Tibial artery (tissue), 4 donors: Measurements from ENCODE around the gene KCP.

ENCODE experiments used
- DNase-seq, 2 donors: peaks; one replicate each; pipeline ENCODE4 v3.0.0-alpha.2; 2019
- H3K27ac ChIP-seq, 2 donors: fragments of 200-600 bp; sonication (generic) in 1 of 2; 1 replicate in 1 of 2; 2 replicates in 1 of 2; pipeline ENCODE4 v1.5.1; 2018 to 2019; ENCODE audit warnings: mild to moderate bottlenecking in 1 of 2
- H3K27me3 ChIP-seq, 2 donors: fragments of 200-600 bp; sonication (generic) in 1 of 2; one replicate each; pipeline versions ENCODE4 v1.5.1 to v1.6.0; 2016 to 2019
- H3K36me3 ChIP-seq, 3 donors: fragments of 200-600 bp; sonication (generic) in 2 of 3; one replicate each; pipeline ENCODE4 v1.5.1; 2016 to 2019; ENCODE audit warnings: mild to moderate bottlenecking in 2 of 3
- H3K4me1 ChIP-seq, 4 donors: fragments of 200-600 bp; sonication (generic) in 2 of 4; 1 replicate in 3 of 4; 2 replicates in 1 of 4; pipeline ENCODE4 v1.5.1; 2016 to 2019
- H3K4me3 ChIP-seq, 2 donors: fragments of 200-600 bp; sonication (generic) in 1 of 2; 1 replicate in 1 of 2; 2 replicates in 1 of 2; pipeline ENCODE4 v1.5.1; 2018 to 2019; ENCODE audit warnings: mild to moderate bottlenecking in 2 of 2
- H3K9me3 ChIP-seq, 3 donors: fragments of 200-600 bp; sonication (generic) in 1 of 3; one replicate each; pipeline ENCODE4 v1.5.1; 2016 to 2019
- CTCF ChIP-seq, 2 experiments: fragments of 200-600 bp in 1 of 2; fragments of 450-650 bp in 1 of 2; IDR thresholded peaks; one replicate each; pipeline ENCODE4 v1.5.1; 2017 to 2019; ENCODE audit warnings: antibody characterized with exemption in 2 of 2, mild to moderate bottlenecking in 1 of 2, moderate library complexity in 1 of 2
- intact Hi-C: fragments of 100-400 bp; cut with DNase I; formaldehyde crosslinking; loops from one replicate; pipeline ENCODE4 v1.15.0; 2023; ENCODE audit warnings: low total_unique reads

KCP gene

GRCh38 chr7:128902761-128903585, 7.5 kb downstream of the KCP start:
- Histone ChIP-seq H3K27ac (no peak overlapping the region), H3K36me3 (no peaks in the 10 kb centered on the region), H3K27me3 (peaks cover 0 to 29% of the 10 kb centered on the region in 2 donors), H3K9me3 (no peaks in the 10 kb centered on the region), H3K4me1 (no peaks in the 10 kb centered on the region), H3K4me3 (no peak overlapping the region)
- no peak for TF ChIP-seq CTCF (IDR thresholded peaks at IDR 0.05)
- DNase-seq, result peak; percentile 7 to 20
- intact Hi-C loops, result loop anchor here (10.0 kb wide), 1 partner anchor 192 kb away; no protein-coding TSS in a partner anchor

GRCh38 chr7:128900237-128900636, 10.3 kb downstream of the KCP start:
- H3K9me3 ChIP-seq, result no peaks in the 10 kb centered on the region
- H3K36me3 ChIP-seq, result no peaks in the 10 kb centered on the region
- no peak for TF ChIP-seq CTCF (IDR thresholded peaks at IDR 0.05)
- H3K4me3 ChIP-seq, result no peak overlapping the region
- DNase-seq, result no peak
- no peaks in the 10 kb centered on the region for H3K4me1 ChIP-seq
- H3K27me3 ChIP-seq, result peaks cover 0 to 11% of the 10 kb centered on the region in 2 donors
- intact Hi-C loops, result loop anchor here (10.0 kb wide), 1 partner anchor 195 kb away; no protein-coding TSS in a partner anchor
- no peak overlapping the region for H3K27ac ChIP-seq

GRCh38 chr7:128899392-128899791, 11.1 kb downstream of the KCP start:
- no peaks in the 10 kb centered on the region for H3K4me1 ChIP-seq
- H3K27ac ChIP-seq, result no peak overlapping the region
- no peak for DNase-seq
- H3K9me3 ChIP-seq, result no peaks in the 10 kb centered on the region
- no peaks in the 10 kb centered on the region for H3K36me3 ChIP-seq
- intact Hi-C loops, result no loop called here
- no peak overlapping the region for H3K4me3 ChIP-seq
- TF ChIP-seq CTCF (IDR thresholded peaks at IDR 0.05), result no peak
- peaks cover 0 to 9% of the 10 kb centered on the region in 2 donors for H3K27me3 ChIP-seq

- intact Hi-C loops, result no loop called here
- Histone ChIP-seq H3K4me1 (peaks cover 0 to 6% (median 2%) of the 10 kb centered on the region in 4 donors), H3K36me3 (no peaks in the 10 kb centered on the region), H3K4me3 (no peak overlapping the region), H3K9me3 (no peaks in the 10 kb centered on the region), H3K27ac (no peak overlapping the region), H3K27me3 (peaks cover 0 to 24% of the 10 kb centered on the region in 2 donors)
- DNase-seq, result no peak
- TF ChIP-seq CTCF (IDR thresholded peaks at IDR 0.05), result no peak
Observed at GRCh38 chr7:128895320-128895719, 15.2 kb downstream of the KCP start.

- no peak for TF ChIP-seq CTCF (IDR thresholded peaks at IDR 0.05)
- no peak for DNase-seq
- intact Hi-C loops, result no loop called here
- no peak overlapping the region for H3K4me3 ChIP-seq
- H3K9me3 ChIP-seq, result no peaks in the 10 kb centered on the region
- H3K36me3 ChIP-seq, result no peaks in the 10 kb centered on the region
- no peak overlapping the region for H3K27ac ChIP-seq
- H3K27me3 ChIP-seq, result peaks cover 0 to 32% of the 10 kb centered on the region in 2 donors
- H3K4me1 ChIP-seq, result peaks cover 0 to 6% (median 2%) of the 10 kb centered on the region in 4 donors
Observed at GRCh38 chr7:128894101-128894440, 16.4 kb downstream of the KCP start.
